Activated CD4-positive, alpha-beta T cell treated with anti-CD3 and anti-CD28 coated beads, Interleukin-2, amount 50 U/mL, for 4 hours (primary cell): ENCODE measurements around the gene KCNC1.

Experiments used
- DNase-seq, 2 experiments: peaks; one replicate each; pipeline ENCODE4 v3.0.0-alpha.2; 2020

Gene KCNC1

GRCh38 chr11:17762309-17762974 is 27.9 kb downstream of the KCNC1 start:
- no peak for DNase-seq

DNA sequence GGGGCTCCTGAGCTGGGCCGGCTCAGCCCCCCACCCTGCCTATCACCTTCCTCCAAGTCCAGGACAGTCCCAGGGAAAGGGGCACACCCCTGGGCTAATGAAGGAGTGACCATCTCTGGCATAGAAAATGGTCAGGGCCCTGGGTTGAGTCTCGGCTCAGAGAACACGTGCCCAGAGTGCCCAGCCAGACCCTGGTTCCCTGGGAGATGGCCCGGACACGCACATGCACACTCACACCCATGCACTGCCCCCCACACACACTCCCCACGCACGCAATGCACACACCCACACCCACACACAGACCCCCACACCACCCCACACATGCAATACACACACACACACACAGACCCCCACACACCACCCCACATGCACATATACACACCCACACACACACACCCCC is 28.7 kb downstream of the KCNC1 start:
- no peak for DNase-seq

- DNase-seq: no peak
Observed at GRCh38 chr11:17763703-17764102, 29.1 kb downstream of the KCNC1 start.

DNA sequence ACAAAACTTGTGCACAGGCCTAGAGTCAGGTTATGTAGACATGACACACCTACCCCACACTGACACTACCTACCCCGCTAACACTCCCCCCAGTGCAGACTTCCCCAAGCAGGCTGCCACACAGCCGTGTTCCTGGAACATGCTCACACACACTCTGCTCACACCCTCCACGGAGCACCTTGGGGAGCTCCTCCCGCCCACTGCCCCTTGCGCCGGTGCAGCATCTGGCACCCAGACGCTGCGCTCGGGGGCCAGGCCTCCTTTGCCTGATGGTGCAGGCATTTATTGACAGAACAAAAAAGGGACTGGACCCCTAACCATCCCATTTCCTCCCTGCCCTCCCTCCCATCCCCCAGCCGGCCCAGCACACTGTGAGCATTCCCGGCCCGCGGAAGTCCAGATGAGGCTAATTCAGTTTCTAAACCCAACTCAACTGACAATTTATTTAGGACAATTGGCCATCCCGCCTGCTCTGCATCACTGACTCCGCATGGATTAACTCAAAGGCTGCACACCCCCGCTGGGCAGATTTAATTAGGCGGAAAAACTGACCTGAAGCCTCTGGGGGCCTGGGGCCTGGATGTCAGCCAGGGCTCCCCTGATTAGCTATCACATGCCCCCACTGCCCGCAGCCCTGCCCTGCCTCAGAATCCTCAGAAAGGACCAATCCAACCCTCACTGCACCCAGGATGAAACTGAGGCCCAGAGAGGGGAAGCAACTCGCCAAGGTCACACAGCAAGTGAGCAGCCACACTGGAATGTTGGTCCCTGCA is 30.1 kb downstream of the KCNC1 start:
- no peak for DNase-seq

DNA sequence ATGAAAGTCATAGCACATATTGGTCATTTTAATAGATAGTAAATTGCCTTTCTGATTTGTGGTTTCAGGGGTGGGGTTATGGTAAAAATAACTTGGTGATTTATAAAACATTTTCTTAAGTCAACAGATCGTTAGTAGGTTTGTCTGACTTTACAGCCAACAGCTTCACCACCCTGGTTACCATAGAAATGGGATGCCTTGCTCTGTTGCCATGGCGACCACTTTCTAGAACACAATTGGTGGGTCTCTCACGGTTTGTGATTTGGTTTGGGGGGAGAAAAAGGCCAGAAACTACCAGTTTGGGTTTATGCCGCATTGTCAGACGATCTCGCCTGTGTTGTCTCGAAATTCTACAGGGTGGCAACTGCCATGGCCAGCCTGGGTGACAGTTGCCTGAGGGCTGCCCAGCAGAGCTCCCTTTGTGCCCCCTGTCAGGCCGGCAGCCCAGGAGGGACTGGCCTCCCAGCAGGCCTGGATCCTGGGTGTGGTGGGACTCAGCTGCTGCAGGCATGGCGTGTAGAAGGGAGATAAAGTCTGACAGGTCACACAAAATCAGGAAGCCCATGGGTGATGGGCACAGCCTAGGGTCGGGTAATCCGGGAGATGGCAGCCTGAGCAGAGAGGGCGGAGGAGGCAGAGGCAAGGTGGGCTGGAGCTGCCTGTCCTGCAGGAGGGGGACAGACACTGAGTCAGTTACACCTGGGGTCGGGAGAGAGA is 30.9 kb downstream of the KCNC1 start:
- DNase-seq: no peak

- no peak for DNase-seq
Observed at GRCh38 chr11:17766073-17766359, 31.4 kb downstream of the KCNC1 start.

DNA sequence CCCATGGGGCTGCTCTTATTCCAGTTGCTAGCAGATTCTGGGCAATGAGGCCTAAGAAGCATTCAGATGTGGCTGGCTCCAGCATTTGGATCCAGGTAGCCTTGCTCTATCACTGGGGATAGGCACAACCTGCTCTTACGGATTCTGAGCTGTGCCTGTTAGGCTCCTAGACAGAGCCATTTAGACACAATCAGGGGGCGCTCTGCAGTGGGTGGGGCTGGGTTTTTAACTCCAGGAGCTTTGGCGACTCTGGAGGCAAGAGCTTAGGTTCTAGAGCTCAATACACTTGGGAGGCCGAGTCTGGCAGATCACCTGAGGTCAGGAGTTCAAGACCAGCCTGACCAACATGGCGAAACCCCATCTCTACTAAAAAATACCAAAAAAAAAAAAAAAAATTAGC is 32.0 kb downstream of the KCNC1 start:
- no peak for DNase-seq

DNA sequence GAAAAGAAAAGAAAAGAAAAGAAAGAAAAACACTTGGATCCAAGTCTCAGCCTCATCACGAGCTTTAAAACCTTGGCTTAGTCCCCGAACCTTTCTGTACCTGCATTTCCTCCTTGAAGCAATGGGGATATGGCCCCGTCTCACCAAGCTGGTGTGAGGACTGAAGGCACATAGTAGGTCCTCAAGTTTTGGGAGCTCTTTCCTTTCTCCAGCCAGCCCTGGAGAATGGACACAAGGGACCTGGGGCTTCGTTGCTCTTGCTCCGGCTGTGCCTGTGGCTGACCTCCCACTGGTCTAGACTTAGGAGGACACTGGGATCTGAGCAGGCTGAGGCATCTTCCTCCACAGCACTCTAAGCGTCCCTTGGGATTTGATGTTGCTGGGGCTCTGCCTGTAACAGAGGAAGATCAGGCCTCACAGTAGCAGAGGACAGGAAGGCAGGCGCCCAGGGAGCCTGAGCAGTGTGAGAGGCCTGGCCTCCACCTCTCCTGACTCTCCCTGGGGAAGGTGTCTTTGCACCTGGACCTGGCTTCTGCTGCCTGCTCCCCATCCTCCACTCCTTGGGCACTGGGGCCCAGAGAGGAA is 32.8 kb downstream of the KCNC1 start:
- no peak for DNase-seq

DNA sequence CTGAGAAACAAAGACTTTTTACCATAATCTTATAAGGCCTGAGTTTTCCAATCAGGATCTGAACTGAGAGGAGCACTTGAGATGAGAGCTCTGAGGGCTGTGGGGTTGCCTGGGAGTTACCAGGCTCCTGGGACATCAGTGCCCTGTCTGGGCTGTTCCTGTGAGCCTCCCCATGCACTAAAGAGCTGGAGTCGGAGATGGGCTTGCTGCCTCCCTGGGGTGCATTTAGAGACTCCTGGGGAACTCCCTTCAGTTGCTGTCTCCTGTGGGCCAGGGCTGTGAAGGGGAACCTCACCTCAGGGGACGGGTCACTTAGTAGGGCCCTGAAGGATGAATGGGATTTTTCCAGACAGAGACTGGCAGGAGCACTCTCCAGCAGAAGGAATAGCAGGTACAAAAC is 33.3 kb downstream of the KCNC1 start:
- DNase-seq: no peak

GRCh38 chr11:17768547-17768946 is 34.0 kb downstream of the KCNC1 start:
- DNase-seq: no peak

- DNase-seq: no peak
Observed at GRCh38 chr11:17769218-17769617, 34.6 kb downstream of the KCNC1 start.

DNA sequence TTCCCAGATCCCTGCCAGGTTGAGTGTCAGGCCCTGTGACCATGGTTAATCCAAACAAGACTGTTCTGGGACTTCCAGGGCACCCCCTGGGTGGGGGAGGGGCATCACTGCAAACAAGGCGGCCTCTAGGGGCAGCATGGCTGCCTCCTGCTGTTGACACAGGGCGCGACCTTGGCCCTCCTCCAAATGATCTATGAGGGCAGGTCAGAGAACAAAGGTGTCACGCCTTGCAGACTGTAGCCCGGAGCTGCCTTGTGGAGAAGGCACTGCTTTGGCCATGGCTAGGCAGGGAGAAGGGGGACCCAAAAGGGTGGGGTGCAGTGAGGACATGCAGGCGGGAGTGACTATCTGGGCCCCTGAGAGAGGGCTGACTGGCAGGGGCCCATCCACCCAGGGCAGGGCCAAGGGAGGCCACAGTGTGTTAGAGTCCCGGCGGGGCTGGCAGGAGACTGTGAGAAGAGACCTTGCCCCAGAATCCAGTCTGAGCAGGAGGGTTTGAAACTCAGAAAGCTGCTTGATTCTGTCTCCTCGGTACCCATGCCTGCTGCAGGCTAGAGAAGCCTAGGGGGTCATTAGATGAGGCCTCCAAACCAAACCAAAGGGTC is 35.6 kb downstream of the KCNC1 start:
- DNase-seq: no peak

- no peak for DNase-seq
Observed at GRCh38 chr11:17770917-17771316, 36.3 kb downstream of the KCNC1 start.

DNA sequence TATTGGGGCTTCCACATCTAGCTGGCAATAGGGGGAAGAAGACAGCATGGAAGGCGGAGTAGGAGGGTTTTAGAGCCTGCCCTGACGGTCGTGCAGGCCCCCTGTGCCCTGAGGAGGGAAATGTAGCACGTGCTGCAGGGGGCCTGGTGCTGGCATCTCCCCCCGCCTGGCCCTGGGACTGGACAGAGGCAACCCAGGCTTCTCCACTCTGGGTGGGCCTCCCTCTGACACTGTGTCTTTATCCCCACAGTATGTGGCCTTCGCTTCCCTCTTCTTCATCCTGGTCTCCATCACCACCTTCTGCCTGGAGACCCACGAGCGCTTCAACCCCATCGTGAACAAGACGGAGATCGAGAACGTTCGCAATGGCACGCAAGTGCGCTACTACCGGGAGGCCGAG is 36.8 kb downstream of the KCNC1 start:
- no peak for DNase-seq

GRCh38 chr11:17771841-17772401 is 37.3 kb downstream of the KCNC1 start:
- DNase-seq: no peak

GRCh38 chr11:17772704-17773600 is 38.4 kb downstream of the KCNC1 start:
- no peak for DNase-seq

DNA sequence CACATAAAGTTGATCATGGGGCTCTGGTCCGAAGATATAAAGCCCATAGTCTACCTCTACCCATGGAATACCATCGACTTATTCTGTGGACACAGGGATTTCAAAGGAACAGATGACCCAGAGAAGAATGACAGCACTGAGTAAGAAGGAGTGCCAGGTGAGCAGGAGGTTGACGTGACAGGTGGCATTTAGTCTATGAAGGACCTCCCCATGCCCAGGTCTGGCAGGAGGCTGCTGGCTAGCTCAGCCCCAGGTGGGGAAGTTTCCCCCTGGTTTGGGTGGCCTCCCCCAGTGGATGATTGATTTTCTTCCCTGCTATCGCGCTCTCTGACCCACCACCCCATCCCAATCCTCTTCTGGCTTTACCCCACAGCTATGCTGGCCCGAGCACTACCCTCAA is 39.1 kb downstream of the KCNC1 start:
- no peak for DNase-seq

DNA sequence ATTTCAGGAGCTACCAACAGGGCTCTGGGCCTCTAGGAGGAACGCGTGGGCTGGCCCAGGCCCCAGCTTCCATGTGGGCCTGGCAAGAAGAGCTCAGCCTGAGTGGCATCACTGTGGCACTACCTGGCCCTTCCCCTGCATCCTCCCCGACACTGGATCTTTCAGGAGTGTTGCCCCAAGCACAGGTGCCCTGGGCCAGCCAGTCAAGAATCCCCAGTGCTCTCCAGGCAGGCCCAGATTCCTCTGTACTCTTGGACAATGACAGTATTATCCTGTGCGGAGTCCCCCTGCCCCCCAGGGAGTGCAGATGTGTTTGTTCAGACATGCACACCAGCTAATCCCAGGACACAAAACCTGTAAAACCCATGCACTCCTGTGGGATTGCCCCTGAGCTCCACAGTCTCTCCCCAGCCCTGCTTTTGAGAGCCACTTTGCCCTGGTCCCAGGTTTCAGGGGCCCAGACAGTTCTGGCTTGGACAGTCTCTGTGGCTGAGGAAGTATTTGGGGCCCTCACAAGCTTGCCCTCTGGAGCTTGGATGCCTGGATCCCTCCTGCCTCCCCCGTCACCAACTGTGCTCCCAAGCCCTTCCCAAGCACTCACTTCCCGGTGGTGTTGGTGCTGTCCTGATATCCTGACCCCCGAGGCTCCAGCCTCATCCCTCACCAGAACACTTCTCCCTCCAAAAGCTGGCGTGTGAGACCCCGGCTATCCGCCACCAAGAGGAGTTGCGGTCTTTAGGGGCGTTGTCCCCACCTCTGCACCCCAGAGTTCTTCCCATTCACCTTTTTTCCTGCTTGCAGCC is 39.9 kb downstream of the KCNC1 start:
- no peak for DNase-seq

- DNase-seq: no peak
Observed at GRCh38 chr11:17775035-17775348, 40.4 kb downstream of the KCNC1 start.

- DNase-seq: no peak
Observed at GRCh38 chr11:17775507-17776211, 41.1 kb downstream of the KCNC1 start.
